GM12872 (cell line): Measurements from ENCODE around the gene INTS1.

Source experiments
- CTCF ChIP-seq: IDR thresholded peaks from 3 replicates; pipeline ENCODE4 v1.5.1; 2011; ENCODE audit warnings: low read depth, mild to moderate bottlenecking, low read length, moderate library complexity; ENCODE audit not compliant: insufficient read depth

Gene INTS1

DNA sequence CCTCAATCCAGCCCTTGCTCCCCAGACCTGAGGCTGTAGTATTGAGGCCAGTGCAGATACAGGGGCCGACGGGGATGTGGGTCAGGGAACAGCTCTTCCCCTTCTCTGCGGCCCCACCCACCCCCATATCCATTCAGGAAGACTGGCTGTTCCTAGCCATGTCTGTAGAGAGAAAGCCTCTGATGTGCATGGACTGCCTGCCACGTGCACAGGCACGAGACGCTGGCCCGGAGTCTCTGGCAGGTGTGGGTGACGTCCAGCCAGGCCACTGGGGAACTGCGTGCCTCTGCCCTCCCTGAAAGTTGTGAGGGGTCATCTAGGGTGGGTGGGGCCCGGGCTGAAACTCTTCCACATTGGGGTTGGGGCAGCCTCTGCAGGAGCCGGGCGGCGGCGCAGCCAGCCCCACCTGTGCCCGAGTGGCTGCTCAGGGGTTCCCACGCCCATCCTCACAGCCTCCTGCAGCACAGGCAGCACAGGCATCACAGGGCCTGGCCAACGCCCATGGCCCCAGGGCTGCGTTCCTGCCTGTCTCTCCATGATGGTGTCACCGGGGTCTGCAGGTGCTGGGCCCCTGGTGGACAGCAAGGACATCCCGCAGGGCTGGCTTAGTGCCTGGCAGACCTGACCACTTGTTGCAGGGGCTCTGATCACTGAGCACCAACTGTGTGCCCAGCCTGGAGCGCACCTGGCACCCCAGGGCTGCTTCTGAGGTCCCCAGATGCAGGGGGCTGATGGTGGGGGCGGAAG is 72.4 kb downstream of the INTS1 start:
- TF ChIP-seq CTCF: no peak

DNA sequence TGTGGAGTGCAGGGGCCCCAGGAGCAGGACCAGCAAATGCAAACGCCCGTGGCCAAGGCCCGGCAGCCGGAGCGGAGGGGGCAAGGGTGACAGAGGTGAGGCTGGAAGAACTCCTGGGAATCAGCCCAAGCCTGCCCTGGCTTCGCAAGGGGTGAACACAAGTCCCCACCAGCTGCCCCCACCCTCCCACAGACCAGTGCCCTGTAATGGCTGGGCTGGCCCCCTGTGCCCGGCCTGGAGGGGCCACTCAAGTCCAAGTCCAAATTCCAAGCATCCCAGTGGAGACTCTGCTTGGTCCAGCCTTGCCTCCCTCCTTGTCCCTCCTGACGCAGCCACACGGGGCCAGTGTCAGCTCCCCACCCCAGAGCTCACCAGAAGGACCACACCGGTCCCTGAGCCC is 73.0 kb downstream of the INTS1 start:
- TF ChIP-seq CTCF: no peak

DNA sequence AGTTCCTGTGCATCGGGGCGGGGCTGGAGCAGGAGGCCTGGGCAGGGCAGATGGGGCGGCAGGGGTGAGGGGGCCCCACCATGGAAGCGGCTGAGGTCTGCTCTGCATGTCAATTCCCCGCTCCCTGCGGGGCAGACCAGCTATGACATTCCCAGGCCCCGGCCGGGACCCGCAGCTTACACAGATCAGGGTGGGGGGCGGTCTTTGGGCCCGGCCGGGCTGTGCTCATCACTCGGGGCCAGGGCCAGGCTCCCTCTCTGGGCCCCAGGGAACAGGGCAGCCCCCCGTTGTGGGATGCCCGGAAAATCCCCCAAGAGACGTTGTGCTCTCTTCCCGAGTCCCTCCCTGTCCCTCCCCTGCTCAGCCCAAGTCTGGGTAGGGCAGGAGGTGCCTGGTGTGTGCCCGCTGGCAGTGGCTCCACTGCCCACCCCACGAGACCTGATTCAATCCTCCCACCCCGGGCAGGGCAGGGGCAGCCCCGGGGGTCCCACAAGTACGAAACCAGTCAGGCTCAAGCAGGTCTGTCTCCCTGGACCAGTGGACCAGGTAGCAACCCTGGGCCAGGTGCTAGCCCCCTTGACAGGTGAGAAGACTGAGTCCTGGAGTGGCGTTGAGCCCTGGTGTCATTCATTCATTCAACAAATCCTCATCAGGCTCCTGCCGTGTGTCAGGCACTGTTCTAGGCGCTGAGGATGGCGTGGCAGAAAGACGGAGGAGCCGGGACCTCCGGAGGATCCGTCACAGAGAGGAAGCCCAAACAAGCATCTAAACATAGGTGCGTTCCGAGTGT is 73.9 kb downstream of the INTS1 start:
- TF ChIP-seq CTCF: no peak

DNA sequence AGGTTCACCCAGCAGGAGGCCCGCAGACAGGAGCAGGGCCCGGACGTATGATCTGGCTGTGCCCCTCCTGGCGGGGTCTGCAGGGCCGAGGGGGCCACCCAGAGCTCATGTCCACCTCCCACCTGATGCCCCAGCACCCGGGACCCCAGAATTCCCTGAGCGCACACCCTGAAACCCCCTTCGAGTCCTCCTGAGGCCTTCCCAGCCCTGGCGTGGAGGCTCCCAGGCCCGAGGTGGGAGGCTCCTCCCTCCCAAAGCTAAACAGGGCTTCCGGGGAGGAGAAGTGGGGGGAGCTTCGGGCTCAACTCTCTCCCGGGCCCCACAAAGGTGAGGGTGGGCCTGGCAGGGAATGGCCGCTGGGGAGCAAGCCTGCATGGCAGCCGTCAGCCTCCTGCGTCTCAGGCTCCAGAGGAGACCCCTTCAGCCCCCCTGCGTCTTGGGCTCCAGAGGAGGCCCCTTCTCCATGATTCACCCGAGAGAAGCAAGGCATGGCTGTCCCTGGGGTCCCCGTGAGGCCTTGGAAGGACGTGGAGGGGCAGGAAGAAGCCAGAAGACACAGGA is 75.2 kb downstream of the INTS1 start:
- no peak for TF ChIP-seq CTCF

GRCh38 chr7:1427064-1427657 is 77.0 kb downstream of the INTS1 start:
- TF ChIP-seq CTCF: no peak

- no peak for TF ChIP-seq CTCF
Observed at GRCh38 chr7:1426474-1426873, 77.7 kb downstream of the INTS1 start.
